HG02571 (cell line): ENCODE data around the gene PDE4D.

Experiments
- ATAC-seq: cut with Tn5 transposase; IDR thresholded peaks from one replicate; pipeline ENCODE4 v1.9.1; 2021; ENCODE audit warnings: mild to moderate bottlenecking, moderate library complexity; ENCODE audit not compliant: unreplicated experiment

PDE4D gene

DNA sequence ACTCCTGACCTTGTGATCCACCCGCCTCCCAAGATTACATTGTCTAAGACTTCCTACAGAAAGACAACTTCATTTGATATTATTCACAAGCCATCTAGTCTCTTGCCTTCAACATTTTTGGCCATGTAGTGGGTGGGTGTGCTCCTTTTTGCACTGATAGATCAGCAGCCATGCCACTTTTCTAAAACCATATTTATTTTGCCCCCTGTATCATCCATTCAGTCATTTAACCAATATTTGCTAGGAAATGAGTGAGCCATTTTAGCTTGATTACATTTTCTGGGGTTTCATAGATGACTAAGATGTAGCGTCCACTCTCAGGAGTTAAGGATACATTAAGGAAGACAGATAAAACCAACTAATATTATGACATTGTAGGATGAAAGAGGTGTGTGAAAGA, 755.0 kb downstream of the PDE4D start:
- no peak for ATAC-seq

DNA sequence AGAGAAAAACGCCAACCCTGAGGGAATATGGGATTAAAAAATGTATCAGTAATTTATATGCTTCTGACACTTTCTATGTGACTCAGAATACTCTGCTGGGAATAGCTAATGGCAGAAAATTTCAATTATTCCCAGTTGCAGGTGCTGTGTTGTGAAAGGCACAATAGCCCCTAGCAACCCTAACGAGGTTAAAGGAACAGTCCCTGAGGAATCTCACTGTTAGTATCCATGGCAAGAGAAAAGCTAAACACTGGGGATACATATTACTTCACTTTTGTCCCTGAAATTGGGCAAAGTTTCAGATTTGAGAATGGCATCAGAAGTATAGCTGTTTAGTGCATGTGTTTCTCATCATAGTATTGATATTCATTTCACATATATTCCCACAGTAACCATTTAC, 755.7 kb downstream of the PDE4D start:
- no peak for ATAC-seq

DNA sequence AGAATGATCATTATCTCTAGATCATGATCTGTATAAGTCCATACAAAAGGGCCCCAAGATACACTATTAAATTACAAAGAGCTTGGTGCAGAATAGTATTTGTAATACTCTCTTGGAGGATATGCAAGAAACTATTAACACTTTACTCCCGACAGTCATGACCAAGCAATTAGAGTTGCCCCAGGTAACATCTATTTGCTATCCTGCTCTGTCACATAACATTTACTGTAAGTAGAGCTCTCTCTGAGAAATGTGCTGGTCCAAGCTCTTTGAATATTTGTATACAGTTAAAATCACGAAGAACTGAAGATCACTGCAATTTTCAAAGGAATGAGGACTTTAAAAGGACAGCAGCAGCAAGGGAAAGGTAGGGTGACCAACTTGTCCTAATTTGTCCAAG, 757.0 kb downstream of the PDE4D start:
- ATAC-seq = no peak

DNA sequence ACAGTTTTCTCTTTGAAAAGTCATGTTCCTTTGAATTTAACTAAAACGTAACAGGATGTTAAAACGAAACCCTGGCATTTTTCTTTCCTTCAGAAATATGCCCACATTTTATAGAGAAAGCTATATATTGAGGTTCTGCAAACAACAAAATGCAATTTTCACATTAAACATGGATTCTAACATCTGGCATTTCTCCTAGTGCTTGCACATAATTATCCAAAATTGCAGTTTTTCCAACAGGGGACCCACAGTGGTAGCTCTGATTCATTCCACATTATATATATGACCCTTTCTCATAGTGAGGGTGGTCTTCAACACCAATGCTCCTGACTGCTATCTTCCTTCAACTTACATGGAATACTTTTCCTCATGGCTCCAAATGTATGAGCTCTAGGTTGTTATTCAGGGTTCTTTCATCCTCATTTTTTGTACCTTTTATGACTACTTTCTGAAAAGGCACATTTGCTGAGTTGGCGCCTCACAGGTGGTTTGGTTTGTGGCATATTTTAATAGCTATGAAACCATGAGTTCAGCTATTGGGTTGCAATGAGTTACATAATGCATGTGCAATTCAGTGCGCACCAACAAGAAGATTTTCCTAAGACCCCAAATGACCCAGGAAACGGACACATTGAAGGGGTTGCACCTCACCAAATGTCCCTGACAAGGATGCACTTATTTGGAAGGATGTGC, 758.9 kb downstream of the PDE4D start:
- ATAC-seq = no peak

DNA sequence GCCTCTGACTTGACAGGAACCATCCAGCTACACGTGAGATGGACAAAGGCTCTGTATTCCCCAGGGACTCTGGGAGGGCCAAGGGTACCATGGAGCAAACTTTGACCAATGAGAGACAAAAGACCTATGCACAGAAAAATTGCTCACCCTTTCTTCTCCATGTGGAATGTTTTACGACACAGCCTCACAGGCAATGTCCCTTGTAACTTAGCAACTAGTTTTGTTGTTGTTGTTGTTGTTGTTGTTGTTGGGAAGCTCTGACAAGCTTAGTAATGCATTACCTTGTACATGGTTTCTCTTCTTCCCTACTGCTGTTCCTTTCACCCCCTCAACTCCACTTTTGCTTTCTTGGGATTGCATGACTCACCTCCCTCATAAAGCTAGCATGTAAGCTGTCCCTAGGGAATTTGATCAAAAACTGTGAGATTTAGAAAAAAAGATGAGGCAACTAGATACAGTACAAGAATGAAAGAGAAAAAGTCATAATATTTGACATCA, 759.7 kb downstream of the PDE4D start:
- ATAC-seq = no peak

DNA sequence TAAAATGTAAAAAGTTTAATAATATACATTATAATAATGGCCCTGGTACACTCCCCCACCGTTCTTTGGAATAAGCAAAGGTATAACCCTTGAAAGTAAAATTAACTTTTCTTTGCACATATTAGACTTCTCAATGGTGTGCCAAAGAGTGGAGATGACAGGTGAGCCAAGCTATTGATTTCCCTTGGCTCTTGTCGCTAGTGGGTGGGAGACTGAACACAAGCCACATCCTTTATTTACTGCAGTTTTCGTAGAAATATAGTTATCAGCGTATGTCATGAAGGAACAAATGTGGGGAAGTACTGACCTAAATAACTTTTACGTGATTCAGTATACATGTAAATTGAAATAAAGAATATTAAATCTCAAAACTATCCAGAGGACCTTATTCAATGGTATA, 761.4 kb downstream of the PDE4D start:
- ATAC-seq = no peak

DNA sequence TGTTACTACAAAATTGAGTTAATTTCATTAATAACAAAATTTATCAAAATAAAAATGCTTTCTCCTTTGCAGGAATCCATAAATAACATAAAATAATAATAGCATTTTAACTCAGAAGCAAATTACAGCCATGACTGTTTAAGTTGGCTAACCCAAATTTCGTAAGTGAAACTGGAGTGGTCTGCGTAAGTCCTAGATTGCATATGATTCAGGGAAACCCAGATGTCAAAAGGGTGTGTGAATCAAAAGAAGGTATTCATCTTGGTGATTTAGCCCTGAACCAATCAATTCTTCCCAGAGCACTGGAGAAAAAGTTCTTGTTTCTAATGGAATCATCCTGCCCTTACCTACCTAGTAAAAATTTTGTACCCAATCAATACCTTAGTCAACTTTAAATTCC, 763.1 kb downstream of the PDE4D start:
- ATAC-seq = no peak

DNA sequence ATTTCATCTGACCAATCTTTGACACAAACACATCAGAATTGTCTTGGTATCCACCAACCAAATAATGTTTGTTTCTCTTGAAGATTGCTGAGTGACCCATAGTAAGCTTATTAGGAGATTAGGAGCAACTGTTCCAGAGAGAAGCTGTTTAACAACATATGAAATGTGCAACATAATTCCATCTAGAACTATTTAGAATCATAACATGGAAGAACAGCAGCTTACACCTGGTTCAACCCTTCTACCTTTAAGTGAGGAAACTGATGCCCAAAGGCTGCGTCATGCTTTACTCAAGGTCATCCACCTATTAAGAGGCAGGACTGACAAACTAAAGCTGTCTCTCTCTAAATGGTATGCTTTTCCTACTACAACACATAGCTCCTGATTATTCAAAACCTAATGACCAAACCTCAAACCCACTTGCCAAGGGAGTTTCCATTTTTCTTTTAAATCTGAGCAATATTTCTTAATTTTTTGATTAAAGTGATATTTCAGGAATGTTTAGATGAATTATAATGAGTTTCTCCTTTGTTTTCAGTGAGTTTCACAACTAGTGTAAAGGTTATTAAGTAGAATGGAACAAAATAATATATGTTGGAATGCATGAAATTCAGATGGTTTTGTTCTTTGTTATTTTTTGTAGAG, 764.8 kb downstream of the PDE4D start:
- no peak for ATAC-seq

DNA sequence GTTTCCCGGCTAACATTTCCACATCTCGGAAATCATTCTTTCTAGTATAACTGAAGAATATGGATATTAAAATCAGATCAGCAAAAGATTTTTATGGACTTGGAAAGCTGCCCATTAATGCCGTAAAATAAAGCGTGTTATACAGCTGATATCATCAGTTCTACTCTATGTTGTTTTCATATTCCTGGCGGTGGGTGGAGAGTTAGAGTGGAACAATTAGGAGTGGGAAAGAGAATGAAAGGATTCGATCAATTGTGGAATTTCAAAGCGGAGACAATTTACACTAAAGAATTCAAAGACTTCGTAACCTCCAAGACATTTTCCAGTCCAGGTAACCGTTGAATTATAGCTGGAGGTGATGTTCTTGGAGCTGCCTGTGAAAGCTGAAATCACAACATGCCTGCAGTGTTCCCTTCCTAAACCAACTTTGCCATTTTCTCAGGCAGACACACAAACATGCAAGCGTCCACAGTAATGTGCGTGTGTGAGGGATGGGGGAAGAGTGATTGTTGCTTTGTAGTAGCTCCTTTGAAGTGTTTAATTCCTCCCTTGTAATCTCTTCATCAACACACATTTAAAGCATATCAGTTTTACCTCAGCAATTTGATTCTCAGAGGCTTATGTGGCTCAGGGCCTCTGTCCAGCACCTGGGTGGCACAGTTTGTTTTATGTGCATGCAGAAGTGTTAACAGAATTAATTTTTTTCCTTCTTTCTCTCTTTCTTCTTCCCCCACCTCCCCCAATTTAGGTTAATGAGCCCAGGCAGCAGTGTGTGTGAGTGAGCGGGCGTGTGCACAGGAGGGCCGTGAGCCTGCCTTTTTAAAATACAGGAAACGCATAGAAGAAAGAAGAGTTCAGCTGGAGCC, 766.6 kb downstream of the PDE4D start:
- ATAC-seq = no peak

DNA sequence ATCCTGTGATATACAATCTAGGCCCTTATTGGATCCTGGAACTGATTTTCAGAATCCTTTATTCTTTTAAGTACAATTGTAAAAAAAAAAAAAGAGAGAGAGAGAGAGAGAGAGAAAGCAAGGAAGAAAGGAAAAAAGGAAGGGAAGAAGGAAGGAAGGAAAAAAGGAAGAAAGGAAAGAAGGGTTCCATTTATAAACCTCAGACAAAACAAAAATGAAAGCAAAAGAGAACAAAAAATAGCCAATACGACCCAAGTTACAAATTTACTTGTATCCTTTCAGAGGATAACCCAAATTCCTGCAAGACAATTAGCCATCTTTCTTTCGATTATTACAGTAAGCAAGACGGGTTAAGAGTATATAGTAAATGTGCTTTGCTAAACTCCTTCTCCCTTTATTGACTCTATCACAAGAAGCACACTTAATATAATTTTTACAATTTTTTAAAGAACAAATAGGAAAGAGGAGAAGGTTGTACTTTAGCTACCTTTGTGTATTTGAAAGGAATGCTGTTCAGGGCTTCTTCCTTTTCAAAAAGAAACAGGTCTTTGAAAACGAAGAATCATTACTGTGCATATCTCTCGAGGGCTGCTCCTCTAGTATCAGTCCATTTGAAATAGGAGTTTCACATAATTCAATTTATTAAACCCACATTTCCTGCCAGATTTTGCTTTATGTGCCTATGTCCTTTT, 767.4 kb downstream of the PDE4D start:
- ATAC-seq = no peak

DNA sequence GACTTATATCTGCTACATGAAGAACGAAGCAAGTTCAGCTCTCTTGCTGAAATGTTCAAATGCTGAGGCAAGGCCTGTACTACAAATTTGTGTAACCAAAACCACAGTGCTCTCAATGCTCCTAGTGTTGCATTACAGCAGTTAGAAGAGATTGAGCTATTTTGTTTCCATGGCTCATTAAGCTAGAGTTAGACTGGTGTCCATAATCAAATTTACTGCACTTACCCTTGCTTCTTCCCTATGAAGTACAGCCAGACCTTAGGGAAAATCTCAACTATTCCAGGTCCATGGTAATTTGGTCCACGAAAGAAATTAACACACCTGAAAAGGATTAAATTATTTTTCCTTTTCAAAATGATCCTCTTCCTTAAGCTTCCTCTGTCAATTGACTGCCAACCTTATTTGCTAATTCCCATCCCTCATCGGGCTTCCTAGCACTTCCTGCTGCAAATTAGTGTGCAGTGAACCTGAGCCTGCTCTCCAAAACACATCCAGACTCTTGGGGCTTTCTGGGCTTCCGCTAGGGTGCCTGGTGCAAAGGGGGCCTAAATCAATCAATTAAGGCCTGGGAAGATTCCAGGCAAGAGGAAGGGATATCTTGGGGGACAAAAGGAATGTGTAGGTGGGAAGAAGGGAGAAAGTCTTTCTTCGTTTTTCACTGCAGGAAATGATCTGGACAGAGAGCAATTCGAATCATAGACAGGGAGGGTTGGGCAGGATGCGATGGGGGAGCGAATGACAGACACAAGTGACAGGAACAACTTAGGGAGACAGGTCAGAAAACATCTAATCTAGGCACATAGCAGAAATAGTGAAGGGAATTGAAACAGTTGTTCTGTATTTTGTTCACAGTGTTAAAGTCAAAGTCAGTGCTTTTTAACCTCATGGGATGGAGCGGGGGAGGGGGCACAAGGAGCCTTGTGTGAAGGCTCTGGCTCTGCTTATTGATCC, 768.2 kb downstream of the PDE4D start:
- no peak for ATAC-seq

DNA sequence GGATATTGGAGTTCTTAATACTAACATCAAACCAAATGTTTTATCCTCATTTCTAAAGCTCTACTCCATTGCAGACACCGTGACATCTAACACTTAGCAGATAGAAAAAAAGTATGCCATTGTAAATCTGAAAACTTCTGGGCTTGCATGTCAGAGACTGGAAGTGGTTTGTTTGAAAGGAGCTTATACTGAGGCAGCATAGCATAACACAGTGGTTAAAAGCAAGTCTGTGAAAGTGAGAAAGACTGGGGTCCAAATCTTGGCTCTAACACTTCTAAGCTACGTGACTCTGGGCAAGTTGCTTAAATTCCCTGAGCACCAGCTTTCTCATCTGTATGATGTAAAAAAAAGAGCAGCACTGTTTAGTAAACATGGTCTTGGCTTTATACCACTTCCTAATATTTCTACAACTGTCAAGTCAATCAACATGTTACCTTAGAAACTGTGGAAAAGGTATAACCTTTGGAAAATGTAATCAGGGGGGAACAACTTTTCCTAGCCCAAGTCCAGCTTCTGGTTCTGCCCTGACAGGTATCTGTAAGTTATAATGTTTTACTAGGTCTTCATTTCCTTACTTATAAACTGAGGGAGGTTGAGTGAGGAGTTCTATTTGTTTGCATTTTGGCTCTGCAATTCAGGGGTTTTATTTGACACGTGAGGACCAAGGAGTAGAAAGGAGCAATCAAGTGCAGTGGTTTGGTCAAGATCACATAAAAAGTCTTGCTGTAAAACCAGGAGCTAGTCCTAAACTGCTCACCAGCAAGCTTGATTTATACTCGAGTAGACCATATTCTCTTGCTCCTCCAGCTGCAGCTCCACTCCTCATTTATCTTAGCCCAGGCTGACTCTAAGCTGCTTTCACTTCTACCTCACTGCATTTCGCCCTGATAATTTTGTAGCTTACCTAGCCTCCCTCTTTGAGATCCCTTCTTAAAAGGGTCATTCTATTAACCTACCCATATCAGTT, 769.6 kb downstream of the PDE4D start:
- peak; percentile 35 for ATAC-seq

DNA sequence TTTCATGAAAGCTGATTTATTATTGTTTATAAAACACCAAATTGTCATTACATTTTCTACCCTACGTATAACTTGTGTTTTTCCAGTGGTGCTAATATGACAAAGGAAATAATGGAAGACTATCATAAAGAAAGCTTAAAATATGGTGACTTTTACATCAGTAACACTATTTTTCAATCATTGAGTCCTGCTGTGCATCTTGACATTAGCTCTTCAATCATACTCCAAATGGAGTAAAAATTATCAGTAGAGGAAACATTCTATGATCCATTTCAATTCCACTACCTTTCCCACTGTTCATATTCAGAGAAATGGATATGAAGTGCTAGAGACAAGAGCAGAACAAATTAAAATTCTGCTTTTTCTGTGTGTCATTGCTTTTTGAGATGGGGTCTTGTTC, 774.0 kb downstream of the PDE4D start:
- no peak for ATAC-seq

DNA sequence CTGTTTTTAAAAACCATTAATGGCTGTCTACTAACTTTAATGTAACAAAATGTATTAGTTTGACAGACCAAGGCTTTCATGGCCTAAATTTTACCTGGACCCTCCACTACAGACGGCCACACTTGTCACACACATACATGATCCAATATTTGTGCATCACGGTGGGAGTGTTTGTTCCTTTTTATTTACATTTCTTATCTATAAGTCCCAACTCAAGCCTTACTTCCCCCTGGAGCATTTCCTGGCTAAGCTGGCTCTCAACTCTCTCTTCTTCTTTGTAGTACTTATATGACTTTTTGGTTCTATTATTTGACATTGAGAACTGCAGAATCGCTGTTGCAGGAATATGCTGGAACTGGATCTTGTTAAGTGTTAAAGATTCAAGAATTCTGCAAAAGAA, 776.2 kb downstream of the PDE4D start:
- no peak for ATAC-seq

DNA sequence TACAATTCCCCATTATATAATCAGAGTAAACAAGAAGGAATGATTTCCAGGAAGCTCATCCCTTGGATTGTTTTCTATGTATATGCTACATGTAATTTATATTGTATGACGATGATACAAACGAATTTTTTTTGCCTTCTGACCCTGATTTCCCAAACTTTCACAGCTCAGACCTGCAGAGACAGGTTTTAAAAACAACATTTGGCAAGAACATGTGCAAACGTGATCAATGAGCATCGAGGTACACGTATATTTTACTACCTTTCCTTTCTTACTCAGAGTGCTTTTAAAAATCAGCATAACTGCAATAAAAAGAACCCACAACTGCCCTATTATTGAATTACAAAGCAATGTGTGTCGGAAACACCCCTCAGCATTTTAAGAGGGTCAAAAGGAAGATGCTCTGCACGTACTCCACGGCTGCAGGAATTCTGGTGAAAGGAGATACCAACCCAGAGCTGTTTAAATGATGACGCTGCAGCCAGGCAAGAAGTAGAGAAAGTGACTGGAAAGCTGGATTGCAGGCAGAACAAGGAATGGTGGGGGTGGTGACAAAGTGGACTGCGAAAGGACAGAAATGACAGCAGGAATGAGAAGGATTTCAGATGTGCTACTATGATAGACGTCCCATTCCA, 777.2 kb downstream of the PDE4D start:
- no peak for ATAC-seq

DNA sequence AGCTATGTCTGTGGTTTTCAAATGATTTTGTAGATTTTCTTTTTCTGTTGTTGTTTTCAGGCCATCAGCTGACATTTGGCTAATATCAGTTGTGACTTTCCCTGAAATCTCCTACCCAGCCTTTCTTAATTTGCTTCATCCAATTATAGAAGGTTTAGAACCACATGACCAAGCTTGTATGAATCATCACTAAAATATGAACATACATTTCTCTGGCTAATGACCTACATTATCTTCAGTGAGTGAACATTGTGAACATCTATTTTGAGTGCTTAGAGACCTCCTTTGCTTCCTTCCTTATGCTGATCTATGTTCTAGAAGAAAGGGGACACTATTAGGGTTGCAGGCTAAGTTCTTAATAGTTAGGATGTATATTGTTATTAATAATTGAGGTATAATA, 778.2 kb downstream of the PDE4D start:
- no peak for ATAC-seq

DNA sequence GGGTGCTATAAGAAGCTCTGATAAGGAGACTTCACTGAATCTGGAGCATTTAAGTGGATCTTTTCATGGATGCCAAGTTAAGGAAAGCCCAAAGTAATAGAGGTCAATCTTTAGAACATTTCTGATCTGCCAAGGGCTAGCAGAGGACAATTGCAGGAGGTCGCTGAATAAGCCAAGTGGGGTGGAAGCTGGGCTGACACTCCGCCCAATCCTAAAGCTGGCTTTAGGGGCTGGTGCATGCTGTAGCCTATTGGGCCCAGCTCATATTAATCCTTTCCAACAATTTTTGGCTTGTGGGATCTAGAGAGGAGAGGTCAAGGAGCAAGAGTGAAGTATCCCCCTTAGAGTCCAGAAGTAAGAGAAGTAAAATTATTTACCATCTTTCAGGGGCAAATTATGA, 784.1 kb downstream of the PDE4D start:
- ATAC-seq = no peak

DNA sequence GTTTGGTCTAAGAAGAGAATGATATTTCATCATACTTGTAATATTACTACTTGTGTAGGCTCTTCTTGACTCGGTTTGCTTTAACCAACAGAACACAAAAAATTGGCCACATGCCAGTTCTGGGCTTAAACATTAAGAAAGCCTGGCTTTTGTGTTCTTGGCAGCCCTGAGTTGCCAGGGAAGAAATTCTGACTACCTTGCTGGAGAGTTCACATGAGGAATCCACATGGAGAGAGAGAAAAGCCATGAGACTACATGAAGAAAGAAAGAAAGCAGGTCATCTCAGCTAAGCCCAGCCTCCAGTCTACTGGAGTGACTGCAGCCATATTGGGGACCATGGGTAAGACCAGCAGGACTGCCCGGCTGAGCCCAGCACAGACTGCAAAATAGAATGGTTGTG, 785.8 kb downstream of the PDE4D start:
- ATAC-seq = no peak
